Measurements from ENCODE around the gene BAIAP2. TPM values are rescaled to one million over a fixed set of nuclear protein-coding genes. Genes with fewer than 3 reads are reported as not detected.

Gene BAIAP2
- polyA plus RNA-seq, 3 donors = 8.6 to 17.0 (median 11.2) TPM

- H3K4me3 Mint-ChIP-seq = no peak overlapping the region
- whole genome bisulfite sequencing (ENCODE audit: insufficient coverage) = 94% methylated on average over 17 of the region's 28 CpGs
These were observed 26.2 kb downstream of the BAIAP2 start for GRCh38 chr17:81061027-81061735.

GRCh38 chr17:81062014-81062780, 27.2 kb downstream of the BAIAP2 start:
- intact Hi-C loops (cut with micrococcal nuclease) = no loop called here
- Histone ChIP-seq H3K9me3 (replicated peaks in 1 of 2; ENCODE audit: control insufficient read depth in 1 of 2, insufficient read depth in 1 of 2, low read length in 2 of 2) (no peaks in the 10 kb centered on the region), H3K79me2 (ENCODE audit: insufficient read depth, low read length) (no peaks in the 10 kb centered on the region)

More at GRCh38 chr17:81061027-81061735, 26.2 kb downstream of the BAIAP2 start:
- no peak overlapping the region for H3K9ac ChIP-seq (ENCODE audit: insufficient read depth, low read length, poor library complexity, severe bottlenecking)
- no peaks in the 10 kb centered on the region for H3K9me3 ChIP-seq (replicated peaks in 1 of 2; ENCODE audit: control insufficient read depth in 1 of 2, insufficient read depth in 1 of 2, low read length in 2 of 2)
- no peak overlapping the region for H3K4me2 ChIP-seq (replicated peaks; ENCODE audit: extremely low read depth, low read length, poor library complexity, severe bottlenecking)
- peaks cover 0 to 7% (median 4%) of the 10 kb centered on the region in 3 donors for H3K27me3 Mint-ChIP-seq (ENCODE audit: low read depth in 3 of 3)
- no peak overlapping the region for H3K27ac Mint-ChIP-seq
- TF ChIP-seq, protein P1, sequence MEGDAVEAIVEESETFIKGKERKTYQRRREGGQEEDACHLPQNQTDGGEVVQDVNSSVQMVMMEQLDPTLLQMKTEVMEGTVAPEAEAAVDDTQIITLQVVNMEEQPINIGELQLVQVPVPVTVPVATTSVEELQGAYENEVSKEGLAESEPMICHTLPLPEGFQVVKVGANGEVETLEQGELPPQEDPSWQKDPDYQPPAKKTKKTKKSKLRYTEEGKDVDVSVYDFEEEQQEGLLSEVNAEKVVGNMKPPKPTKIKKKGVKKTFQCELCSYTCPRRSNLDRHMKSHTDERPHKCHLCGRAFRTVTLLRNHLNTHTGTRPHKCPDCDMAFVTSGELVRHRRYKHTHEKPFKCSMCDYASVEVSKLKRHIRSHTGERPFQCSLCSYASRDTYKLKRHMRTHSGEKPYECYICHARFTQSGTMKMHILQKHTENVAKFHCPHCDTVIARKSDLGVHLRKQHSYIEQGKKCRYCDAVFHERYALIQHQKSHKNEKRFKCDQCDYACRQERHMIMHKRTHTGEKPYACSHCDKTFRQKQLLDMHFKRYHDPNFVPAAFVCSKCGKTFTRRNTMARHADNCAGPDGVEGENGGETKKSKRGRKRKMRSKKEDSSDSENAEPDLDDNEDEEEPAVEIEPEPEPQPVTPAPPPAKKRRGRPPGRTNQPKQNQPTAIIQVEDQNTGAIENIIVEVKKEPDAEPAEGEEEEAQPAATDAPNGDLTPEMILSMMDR (IDR thresholded peaks at IDR 0.05) = no peak
- H2AFZ ChIP-seq (ENCODE audit: insufficient read depth, low read depth, low read length, poor library complexity, severe bottlenecking) = no peak overlapping the region
- H3K4me1 ChIP-seq (ENCODE audit: control insufficient read depth in 1 of 2, insufficient read depth in 2 of 2, low read length in 2 of 2) = peaks cover 0 to 4% of the 10 kb centered on the region in 2 donors
- DNase-seq = no peak
- no peaks in the 10 kb centered on the region for H4K20me1 ChIP-seq (ENCODE audit: insufficient read depth, low read length)
- peaks cover 15 to 18% of the 10 kb centered on the region in 2 donors for H3K36me3 Mint-ChIP-seq
- no peaks in the 10 kb centered on the region for H3K27me3 ChIP-seq (ENCODE audit: control insufficient read depth in 2 of 2, insufficient read depth in 2 of 2, low read length in 2 of 2)
- peaks cover 0 to 2% (median 0%) of the 10 kb centered on the region in 7 donors for H3K9me3 Mint-ChIP-seq
- intact Hi-C loops (cut with micrococcal nuclease) = no loop called here
- H3K36me3 ChIP-seq (replicated peaks in 1 of 2; ENCODE audit: control insufficient read depth in 1 of 2, insufficient read depth in 2 of 2, low read length in 2 of 2) = peaks cover 4 to 8% of the 10 kb centered on the region in 2 donors
- H3K4me1 Mint-ChIP-seq = peaks cover 5% of the 10 kb centered on the region
- H3K27ac ChIP-seq (ENCODE audit: low read depth in 1 of 2, low read length in 2 of 2) = no peak overlapping the region
- no peak overlapping the region for H3K4me3 ChIP-seq (replicated peaks in 1 of 3; ENCODE audit: low read depth in 2 of 3, low read length in 3 of 3)
- no peaks in the 10 kb centered on the region for H3K79me2 ChIP-seq (ENCODE audit: insufficient read depth, low read length)

More at GRCh38 chr17:81062014-81062780, 27.2 kb downstream of the BAIAP2 start:
- peaks cover 15 to 17% of the 10 kb centered on the region in 2 donors for H3K36me3 Mint-ChIP-seq
- peak overlapping the region in 1 of 7 donors; percentile 47 for H3K27ac Mint-ChIP-seq
- peaks cover 5% of the 10 kb centered on the region for H3K4me1 Mint-ChIP-seq
- TF ChIP-seq, protein P1 (IDR thresholded peaks at IDR 0.05) = no peak
- no peak overlapping the region for H2AFZ ChIP-seq (ENCODE audit: insufficient read depth, low read depth, low read length, poor library complexity, severe bottlenecking)
- no peak for DNase-seq
- no peak overlapping the region for H3K9ac ChIP-seq (ENCODE audit: insufficient read depth, low read length, poor library complexity, severe bottlenecking)
- H3K4me2 ChIP-seq (replicated peaks; ENCODE audit: extremely low read depth, low read length, poor library complexity, severe bottlenecking) = no peak overlapping the region
- no peaks in the 10 kb centered on the region for H3K4me1 ChIP-seq (ENCODE audit: control insufficient read depth in 1 of 2, insufficient read depth in 2 of 2, low read length in 2 of 2)
- H3K4me3 Mint-ChIP-seq = no peak overlapping the region
- H3K27ac ChIP-seq (ENCODE audit: low read depth in 1 of 2, low read length in 2 of 2) = no peak overlapping the region
- H3K36me3 ChIP-seq (replicated peaks in 1 of 2; ENCODE audit: control insufficient read depth in 1 of 2, insufficient read depth in 2 of 2, low read length in 2 of 2) = peaks cover 4 to 8% of the 10 kb centered on the region in 2 donors
- peaks cover 0 to 4% (median 4%) of the 10 kb centered on the region in 3 donors for H3K27me3 Mint-ChIP-seq (ENCODE audit: low read depth in 3 of 3)
- no peak overlapping the region for H3K4me3 ChIP-seq (replicated peaks in 1 of 3; ENCODE audit: low read depth in 2 of 3, low read length in 3 of 3)
- peaks cover 0 to 2% (median 0%) of the 10 kb centered on the region in 7 donors for H3K9me3 Mint-ChIP-seq
- no peaks in the 10 kb centered on the region for H3K27me3 ChIP-seq (ENCODE audit: control insufficient read depth in 2 of 2, insufficient read depth in 2 of 2, low read length in 2 of 2)
- 100% methylated on average over 2 of the region's 19 CpGs for WGBS (ENCODE audit: insufficient coverage)
- H4K20me1 ChIP-seq (ENCODE audit: insufficient read depth, low read length) = no peaks in the 10 kb centered on the region
